ENCODE results near the gene ANKS1B.

The ANKS1B gene

GRCh38 chr12:98903875-98904274, 1080.9 kb downstream of the ANKS1B start:
- no peak for DNase-seq (ENCODE audit: low read depth)
- TF ChIP-seq CTCF (IDR thresholded peaks at IDR 0.05; ENCODE audit: insufficient read depth, low read depth, low read length, missing control alignments) = no peak
- no peak overlapping the region for H3K4me3 ChIP-seq (ENCODE audit: low read depth, low read length)

DNA sequence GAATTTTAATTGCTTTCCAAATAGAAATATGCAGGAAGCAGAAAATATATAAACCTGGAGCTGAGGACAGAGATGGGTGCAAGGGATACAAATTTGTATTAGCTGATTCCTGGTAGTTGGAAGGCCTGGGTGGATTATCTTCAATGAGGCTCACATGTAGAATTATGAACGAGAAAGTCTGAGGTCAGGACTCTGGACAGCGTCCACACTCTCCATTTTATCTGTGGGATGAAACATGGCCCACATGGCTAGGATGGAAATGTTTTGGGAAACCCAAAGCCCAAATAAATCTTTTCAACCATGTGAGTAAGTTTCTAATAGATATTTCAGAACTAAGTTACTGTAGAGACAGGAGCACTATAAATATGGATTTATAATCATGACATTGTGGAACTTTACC, 1083.5 kb downstream of the ANKS1B start:
- H3K4me3 ChIP-seq (ENCODE audit: low read depth, low read length) = no peak overlapping the region
- TF ChIP-seq CTCF (IDR thresholded peaks at IDR 0.05; ENCODE audit: insufficient read depth, low read depth, low read length, missing control alignments) = no peak
- DNase-seq (ENCODE audit: low read depth) = no peak

DNA sequence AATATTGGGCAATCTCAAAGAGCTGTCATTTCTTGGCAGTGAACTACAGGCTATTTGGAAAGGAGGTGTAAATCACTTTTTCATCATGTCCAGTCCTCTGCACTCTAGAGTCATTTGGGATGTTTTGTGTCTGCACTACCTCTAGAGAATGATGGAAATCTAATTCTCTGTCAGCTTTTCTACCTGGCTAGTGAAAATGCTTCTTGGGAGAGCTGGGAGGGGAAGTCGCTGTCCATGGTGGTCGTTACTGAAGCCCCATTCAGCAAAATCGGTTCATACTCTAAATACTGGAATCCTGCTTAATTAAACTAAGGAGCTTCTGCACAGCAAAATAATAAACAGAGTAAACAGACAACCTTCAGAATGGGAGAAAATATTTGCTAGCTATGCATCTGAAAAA, 1087.8 kb downstream of the ANKS1B start:
- TF ChIP-seq CTCF (IDR thresholded peaks at IDR 0.05; ENCODE audit: insufficient read depth, low read depth, low read length, missing control alignments) = no peak
- DNase-seq (ENCODE audit: low read depth) = peak; percentile 4
- no peak overlapping the region for H3K4me3 ChIP-seq (ENCODE audit: low read depth, low read length)

DNA sequence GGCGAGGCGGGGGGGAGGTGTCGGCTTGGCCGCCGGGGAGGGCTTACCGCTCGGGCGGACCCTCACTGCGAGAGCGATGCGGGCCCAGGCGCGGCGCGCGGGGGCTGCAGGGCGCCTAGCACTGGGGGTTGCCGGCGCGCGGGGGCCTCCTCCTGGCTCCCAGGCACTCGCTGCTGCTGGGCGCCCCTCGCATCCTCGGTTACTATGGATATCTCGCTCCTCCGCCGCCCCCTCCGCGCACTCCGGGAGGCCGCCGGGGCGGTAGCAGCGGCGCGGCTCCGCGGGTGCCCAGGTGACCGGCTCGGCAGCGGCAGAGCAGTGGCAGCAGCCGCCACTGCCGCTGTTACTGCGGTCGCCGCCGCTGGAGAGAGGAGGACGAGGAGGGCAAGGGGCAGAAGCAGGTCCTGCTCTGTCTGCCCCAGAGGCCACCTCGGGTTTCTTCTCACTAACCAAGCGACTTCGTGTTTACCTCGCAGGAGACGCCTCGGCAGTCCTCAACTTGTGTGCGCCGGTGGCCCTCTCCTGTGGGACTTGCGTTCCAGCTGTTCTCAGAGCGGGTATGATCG, 1089.6 kb downstream of the ANKS1B start:
- no peak overlapping the region for H3K4me3 ChIP-seq (ENCODE audit: low read depth, low read length)
- TF ChIP-seq CTCF (IDR thresholded peaks at IDR 0.05; ENCODE audit: insufficient read depth, low read depth, low read length, missing control alignments) = no peak
- DNase-seq (ENCODE audit: low read depth) = no peak

DNA sequence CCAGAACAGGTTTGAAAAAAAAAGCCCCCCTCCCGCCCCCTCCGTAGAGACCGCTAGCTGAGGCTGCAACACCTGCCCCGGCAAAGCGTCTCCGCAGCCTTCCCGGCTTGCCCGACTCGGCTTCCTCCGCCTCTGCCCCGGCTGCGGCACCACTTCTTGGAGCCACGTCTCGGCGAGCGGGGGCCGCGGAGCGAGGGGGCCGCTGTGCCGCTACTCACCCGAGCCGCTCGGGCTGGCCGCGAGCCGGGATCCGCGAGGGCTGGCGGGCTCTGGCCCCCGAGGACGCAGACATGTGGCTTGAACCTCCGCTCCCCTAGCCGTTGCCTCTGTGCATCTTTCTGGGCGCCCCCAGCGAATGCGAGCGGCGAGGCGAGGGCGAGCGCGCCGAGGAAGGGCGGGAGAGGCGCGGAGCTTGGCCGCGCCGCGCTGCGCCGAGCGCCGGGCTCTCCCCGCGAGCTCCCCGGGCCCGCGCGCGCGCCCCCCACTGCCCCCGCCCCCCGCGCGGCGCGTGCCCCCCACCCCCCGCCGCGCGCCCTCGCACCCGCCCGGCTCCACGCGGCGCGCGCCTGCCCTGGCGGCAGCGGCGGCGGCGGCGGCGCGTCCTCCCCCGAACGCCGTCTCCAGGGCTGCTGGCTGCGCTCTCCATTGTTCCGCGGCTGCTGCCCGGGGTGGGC, 1090.2 kb downstream of the ANKS1B start:
- no peak for DNase-seq (ENCODE audit: low read depth)
- no peak for TF ChIP-seq CTCF (IDR thresholded peaks at IDR 0.05; ENCODE audit: insufficient read depth, low read depth, low read length, missing control alignments)
- no peak overlapping the region for H3K4me3 ChIP-seq (ENCODE audit: low read depth, low read length)

GRCh38 chr12:98893675-98894411, 1090.9 kb downstream of the ANKS1B start:
- DNase-seq (ENCODE audit: low read depth) = no peak
- no peak for TF ChIP-seq CTCF (IDR thresholded peaks at IDR 0.05; ENCODE audit: insufficient read depth, low read depth, low read length, missing control alignments)
- no peak overlapping the region for H3K4me3 ChIP-seq (ENCODE audit: low read depth, low read length)

All from GM12865 (cell line).